GM23338 (cell line): ENCODE measurements around the gene ADGRB3.

Source experiments
- EZH2 ChIP-seq: fragments of 200-600 bp; sonication (generic); IDR thresholded peaks from one replicate; pipeline ENCODE4 v1.8.0; 2017; ENCODE audit warnings: antibody characterized with exemption, mild to moderate bottlenecking, low read depth; ENCODE audit not compliant: unreplicated experiment
- EZH2phosphoT487 ChIP-seq: fragments of 200-600 bp; sonication (generic); IDR thresholded peaks from one replicate; pipeline ENCODE4 v1.8.1; 2018; ENCODE audit warnings: antibody characterized with exemption; ENCODE audit not compliant: unreplicated experiment
- ZNF114 ChIP-seq: fragments of 250-450 bp; sonication (Bioruptor Pico); IDR thresholded peaks from 2 replicates; pipeline ENCODE4 v1.5.0; 2020; ENCODE audit warnings: mild to moderate bottlenecking, moderate library complexity
- TF ChIP-seq, protein P1 (sequence below): IDR thresholded peaks from one replicate; pipeline ENCODE4 v1.6.1; 2018; ENCODE audit warnings: antibody characterized with exemption; ENCODE audit not compliant: unreplicated experiment
- TF ChIP-seq, protein P2 (sequence below), 2 experiments: fragments of 200-600 bp in 1 of 2; sonication (generic) in 1 of 2; conservative IDR thresholded peaks; 2 replicates each; pipeline versions ENCODE4 v1.5.1 to v1.6.1; 2016 to 2017; ENCODE audit warnings: antibody characterized with exemption in 2 of 2, low read depth in 2 of 2, mild to moderate bottlenecking in 2 of 2, moderate library complexity in 1 of 2
- TF ChIP-seq, protein P3 (sequence below): fragments of 250-450 bp; sonication (Bioruptor Pico); IDR thresholded peaks from 2 replicates; pipeline ENCODE4 v1.5.0; 2020; ENCODE audit warnings: mild to moderate bottlenecking, moderate library complexity

DNA sequence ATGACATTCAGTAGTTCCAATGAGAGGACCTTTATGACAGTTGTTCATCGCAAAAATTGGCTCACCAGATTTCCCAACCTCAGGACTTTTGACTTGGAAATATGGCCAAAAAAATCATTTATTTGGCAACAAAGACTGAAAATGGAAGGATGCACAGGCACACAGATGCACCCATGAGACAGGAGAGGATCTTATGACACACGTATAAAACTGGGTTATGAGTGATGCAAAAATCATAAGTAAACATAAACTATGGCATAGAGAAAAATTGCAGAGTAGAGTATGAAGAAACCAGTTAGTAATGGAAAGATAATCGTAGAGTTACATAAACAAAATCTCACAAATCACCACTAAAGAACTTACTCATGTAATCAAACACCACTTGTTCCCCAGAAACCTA, 546.9 kb downstream of the ADGRB3 start:
- TF ChIP-seq EZH2: no peak
- TF ChIP-seq, protein P1, sequence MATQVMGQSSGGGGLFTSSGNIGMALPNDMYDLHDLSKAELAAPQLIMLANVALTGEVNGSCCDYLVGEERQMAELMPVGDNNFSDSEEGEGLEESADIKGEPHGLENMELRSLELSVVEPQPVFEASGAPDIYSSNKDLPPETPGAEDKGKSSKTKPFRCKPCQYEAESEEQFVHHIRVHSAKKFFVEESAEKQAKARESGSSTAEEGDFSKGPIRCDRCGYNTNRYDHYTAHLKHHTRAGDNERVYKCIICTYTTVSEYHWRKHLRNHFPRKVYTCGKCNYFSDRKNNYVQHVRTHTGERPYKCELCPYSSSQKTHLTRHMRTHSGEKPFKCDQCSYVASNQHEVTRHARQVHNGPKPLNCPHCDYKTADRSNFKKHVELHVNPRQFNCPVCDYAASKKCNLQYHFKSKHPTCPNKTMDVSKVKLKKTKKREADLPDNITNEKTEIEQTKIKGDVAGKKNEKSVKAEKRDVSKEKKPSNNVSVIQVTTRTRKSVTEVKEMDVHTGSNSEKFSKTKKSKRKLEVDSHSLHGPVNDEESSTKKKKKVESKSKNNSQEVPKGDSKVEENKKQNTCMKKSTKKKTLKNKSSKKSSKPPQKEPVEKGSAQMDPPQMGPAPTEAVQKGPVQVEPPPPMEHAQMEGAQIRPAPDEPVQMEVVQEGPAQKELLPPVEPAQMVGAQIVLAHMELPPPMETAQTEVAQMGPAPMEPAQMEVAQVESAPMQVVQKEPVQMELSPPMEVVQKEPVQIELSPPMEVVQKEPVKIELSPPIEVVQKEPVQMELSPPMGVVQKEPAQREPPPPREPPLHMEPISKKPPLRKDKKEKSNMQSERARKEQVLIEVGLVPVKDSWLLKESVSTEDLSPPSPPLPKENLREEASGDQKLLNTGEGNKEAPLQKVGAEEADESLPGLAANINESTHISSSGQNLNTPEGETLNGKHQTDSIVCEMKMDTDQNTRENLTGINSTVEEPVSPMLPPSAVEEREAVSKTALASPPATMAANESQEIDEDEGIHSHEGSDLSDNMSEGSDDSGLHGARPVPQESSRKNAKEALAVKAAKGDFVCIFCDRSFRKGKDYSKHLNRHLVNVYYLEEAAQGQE: no peak
- TF ChIP-seq, protein P2, sequence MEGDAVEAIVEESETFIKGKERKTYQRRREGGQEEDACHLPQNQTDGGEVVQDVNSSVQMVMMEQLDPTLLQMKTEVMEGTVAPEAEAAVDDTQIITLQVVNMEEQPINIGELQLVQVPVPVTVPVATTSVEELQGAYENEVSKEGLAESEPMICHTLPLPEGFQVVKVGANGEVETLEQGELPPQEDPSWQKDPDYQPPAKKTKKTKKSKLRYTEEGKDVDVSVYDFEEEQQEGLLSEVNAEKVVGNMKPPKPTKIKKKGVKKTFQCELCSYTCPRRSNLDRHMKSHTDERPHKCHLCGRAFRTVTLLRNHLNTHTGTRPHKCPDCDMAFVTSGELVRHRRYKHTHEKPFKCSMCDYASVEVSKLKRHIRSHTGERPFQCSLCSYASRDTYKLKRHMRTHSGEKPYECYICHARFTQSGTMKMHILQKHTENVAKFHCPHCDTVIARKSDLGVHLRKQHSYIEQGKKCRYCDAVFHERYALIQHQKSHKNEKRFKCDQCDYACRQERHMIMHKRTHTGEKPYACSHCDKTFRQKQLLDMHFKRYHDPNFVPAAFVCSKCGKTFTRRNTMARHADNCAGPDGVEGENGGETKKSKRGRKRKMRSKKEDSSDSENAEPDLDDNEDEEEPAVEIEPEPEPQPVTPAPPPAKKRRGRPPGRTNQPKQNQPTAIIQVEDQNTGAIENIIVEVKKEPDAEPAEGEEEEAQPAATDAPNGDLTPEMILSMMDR (conservative IDR thresholded peaks at IDR 0.05; ENCODE audit: low read depth in 2 of 2): no peak
- TF ChIP-seq EZH2phosphoT487: no peak
- TF ChIP-seq, protein P3, sequence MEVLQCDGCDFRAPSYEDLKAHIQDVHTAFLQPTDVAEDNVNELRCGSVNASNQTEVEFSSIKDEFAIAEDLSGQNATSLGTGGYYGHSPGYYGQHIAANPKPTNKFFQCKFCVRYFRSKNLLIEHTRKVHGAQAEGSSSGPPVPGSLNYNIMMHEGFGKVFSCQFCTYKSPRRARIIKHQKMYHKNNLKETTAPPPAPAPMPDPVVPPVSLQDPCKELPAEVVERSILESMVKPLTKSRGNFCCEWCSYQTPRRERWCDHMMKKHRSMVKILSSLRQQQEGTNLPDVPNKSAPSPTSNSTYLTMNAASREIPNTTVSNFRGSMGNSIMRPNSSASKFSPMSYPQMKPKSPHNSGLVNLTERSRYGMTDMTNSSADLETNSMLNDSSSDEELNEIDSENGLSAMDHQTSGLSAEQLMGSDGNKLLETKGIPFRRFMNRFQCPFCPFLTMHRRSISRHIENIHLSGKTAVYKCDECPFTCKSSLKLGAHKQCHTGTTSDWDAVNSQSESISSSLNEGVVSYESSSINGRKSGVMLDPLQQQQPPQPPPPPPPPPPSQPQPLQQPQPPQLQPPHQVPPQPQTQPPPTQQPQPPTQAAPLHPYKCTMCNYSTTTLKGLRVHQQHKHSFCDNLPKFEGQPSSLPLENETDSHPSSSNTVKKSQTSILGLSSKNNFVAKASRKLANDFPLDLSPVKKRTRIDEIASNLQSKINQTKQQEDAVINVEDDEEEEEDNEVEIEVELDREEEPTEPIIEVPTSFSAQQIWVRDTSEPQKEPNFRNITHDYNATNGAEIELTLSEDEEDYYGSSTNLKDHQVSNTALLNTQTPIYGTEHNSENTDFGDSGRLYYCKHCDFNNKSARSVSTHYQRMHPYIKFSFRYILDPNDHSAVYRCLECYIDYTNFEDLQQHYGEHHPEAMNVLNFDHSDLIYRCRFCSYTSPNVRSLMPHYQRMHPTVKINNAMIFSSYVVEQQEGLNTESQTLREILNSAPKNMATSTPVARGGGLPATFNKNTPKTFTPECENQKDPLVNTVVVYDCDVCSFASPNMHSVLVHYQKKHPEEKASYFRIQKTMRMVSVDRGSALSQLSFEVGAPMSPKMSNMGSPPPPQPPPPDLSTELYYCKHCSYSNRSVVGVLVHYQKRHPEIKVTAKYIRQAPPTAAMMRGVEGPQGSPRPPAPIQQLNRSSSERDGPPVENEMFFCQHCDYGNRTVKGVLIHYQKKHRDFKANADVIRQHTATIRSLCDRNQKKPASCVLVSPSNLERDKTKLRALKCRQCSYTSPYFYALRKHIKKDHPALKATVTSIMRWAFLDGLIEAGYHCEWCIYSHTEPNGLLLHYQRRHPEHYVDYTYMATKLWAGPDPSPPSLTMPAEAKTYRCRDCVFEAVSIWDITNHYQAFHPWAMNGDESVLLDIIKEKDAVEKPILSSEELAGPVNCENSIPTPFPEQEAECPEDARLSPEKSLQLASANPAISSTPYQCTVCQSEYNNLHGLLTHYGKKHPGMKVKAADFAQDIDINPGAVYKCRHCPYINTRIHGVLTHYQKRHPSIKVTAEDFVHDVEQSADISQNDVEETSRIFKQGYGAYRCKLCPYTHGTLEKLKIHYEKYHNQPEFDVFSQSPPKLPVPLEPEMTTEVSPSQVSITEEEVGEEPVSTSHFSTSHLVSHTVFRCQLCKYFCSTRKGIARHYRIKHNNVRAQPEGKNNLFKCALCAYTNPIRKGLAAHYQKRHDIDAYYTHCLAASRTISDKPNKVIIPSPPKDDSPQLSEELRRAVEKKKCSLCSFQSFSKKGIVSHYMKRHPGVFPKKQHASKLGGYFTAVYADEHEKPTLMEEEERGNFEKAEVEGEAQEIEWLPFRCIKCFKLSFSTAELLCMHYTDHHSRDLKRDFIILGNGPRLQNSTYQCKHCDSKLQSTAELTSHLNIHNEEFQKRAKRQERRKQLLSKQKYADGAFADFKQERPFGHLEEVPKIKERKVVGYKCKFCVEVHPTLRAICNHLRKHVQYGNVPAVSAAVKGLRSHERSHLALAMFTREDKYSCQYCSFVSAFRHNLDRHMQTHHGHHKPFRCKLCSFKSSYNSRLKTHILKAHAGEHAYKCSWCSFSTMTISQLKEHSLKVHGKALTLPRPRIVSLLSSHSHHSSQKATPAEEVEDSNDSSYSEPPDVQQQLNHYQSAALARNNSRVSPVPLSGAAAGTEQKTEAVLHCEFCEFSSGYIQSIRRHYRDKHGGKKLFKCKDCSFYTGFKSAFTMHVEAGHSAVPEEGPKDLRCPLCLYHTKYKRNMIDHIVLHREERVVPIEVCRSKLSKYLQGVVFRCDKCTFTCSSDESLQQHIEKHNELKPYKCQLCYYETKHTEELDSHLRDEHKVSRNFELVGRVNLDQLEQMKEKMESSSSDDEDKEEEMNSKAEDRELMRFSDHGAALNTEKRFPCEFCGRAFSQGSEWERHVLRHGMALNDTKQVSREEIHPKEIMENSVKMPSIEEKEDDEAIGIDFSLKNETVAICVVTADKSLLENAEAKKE: no peak
- TF ChIP-seq ZNF114 (CRISPR knock-in tag): no peak
